DND-41 (cell line): ENCODE measurements around the gene CSF2.

Source experiments
- EZH2 ChIP-seq: IDR thresholded peaks from 3 replicates; pipeline ENCODE4 v1.6.1; 2012; ENCODE audit warnings: borderline replicate concordance, low read depth, mild to moderate bottlenecking, moderate library complexity, low read length, inconsistent platforms; ENCODE audit not compliant: severe bottlenecking
- TF ChIP-seq, protein P1 (sequence below): IDR thresholded peaks from 2 replicates; pipeline ENCODE4 v1.5.1; 2012; ENCODE audit warnings: borderline replicate concordance, low read length, moderate library complexity, mild to moderate bottlenecking; ENCODE audit not compliant: poor library complexity, severe bottlenecking; ENCODE audit errors: extremely low read depth

DNA sequence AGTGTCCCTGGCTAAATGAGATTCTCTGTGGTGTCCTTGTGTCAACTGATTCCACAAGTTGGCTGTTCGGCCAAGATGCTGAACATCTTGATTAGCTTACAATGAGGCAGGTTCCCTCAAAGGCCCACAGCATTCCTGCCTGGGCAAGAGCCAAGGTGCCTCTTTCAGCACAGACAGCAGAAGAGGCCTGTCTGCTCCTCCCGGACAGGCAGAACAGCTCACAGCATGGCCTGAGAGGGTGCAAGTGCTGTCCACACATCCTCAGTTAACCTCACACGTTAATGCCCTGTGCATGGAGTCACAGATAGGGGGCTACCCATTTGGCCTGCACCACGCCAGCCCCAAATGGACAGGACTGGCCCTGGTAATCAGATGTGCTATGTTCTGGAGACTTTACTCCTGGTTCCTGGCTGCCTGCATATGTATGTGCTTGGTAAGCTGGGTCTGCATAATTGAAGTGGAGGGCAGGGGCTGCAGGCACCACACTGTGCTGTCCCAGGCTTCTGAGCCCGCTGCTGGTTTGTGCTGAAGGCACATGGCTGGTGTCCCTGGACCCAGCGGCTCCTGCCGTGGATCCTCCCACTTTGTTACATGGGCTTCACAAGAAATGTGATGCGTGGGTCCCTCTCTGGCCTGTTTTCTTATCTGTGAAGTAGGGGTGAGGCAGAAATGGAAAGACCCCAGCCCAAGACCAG, 8.9 kb downstream of the CSF2 start:
- TF ChIP-seq, protein P1, sequence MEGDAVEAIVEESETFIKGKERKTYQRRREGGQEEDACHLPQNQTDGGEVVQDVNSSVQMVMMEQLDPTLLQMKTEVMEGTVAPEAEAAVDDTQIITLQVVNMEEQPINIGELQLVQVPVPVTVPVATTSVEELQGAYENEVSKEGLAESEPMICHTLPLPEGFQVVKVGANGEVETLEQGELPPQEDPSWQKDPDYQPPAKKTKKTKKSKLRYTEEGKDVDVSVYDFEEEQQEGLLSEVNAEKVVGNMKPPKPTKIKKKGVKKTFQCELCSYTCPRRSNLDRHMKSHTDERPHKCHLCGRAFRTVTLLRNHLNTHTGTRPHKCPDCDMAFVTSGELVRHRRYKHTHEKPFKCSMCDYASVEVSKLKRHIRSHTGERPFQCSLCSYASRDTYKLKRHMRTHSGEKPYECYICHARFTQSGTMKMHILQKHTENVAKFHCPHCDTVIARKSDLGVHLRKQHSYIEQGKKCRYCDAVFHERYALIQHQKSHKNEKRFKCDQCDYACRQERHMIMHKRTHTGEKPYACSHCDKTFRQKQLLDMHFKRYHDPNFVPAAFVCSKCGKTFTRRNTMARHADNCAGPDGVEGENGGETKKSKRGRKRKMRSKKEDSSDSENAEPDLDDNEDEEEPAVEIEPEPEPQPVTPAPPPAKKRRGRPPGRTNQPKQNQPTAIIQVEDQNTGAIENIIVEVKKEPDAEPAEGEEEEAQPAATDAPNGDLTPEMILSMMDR = no peak
- no peak for TF ChIP-seq EZH2
